Measurements from ENCODE around the gene ASPM.

The ASPM gene, protein sequence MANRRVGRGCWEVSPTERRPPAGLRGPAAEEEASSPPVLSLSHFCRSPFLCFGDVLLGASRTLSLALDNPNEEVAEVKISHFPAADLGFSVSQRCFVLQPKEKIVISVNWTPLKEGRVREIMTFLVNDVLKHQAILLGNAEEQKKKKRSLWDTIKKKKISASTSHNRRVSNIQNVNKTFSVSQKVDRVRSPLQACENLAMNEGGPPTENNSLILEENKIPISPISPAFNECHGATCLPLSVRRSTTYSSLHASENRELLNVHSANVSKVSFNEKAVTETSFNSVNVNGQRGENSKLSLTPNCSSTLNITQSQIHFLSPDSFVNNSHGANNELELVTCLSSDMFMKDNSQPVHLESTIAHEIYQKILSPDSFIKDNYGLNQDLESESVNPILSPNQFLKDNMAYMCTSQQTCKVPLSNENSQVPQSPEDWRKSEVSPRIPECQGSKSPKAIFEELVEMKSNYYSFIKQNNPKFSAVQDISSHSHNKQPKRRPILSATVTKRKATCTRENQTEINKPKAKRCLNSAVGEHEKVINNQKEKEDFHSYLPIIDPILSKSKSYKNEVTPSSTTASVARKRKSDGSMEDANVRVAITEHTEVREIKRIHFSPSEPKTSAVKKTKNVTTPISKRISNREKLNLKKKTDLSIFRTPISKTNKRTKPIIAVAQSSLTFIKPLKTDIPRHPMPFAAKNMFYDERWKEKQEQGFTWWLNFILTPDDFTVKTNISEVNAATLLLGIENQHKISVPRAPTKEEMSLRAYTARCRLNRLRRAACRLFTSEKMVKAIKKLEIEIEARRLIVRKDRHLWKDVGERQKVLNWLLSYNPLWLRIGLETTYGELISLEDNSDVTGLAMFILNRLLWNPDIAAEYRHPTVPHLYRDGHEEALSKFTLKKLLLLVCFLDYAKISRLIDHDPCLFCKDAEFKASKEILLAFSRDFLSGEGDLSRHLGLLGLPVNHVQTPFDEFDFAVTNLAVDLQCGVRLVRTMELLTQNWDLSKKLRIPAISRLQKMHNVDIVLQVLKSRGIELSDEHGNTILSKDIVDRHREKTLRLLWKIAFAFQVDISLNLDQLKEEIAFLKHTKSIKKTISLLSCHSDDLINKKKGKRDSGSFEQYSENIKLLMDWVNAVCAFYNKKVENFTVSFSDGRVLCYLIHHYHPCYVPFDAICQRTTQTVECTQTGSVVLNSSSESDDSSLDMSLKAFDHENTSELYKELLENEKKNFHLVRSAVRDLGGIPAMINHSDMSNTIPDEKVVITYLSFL (N-terminal part only)

DNA sequence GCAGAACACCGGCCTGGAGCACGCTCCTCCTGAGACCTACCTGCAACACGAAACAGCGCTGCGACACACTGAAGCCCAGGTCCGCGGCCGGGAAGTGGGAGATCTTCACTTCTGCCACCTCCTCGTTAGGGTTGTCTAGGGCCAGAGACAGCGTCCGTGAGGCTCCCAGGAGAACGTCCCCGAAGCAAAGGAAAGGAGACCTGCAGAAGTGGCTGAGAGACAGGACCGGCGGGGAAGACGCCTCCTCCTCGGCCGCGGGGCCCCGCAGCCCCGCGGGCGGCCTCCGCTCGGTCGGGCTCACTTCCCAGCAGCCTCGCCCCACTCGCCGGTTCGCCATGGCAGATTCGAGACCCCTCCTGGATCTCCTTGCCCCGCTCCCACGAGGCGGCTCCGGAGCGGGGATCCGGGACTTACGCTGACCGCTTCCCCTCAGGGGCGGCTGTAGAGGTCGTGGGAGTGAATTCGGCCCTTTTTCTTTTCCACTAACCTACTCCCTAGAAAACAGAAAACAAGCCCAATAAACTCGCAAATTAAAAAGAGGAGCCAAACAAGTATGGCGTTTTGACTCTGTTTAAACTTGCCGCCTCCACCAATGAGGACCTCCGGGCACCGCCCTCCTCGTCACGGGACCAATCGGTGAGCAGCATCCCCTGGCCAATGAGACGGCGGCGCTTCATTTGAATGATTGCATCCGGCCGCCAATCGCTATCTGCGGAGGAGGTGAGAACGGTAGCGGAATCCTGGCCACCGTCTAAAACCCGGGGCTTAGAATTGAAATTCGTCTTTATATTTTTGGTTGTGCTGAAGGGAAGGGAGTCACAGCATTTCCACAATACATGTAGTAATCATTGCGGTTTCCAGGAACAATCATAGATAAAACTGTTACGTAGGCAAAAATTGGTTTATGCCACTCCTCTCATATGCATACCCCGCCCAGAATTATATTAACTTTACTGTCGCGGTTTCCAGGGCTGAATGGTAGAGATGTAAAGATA is at the start of gene ASPM:
TSS of gene ASPM (minus strand) at position 569 of the 995 bp plus-strand sequence. CDS start at position 337, 232 bp downstream.
- Mint-ChIP-seq H3K4me1 (peaks cover 12% of the 10 kb centered on the region), H3K4me3 (peak within 1 kb of the TSS; percentile 88), H3K27ac (peak within 1 kb of the TSS; percentile 92), H3K36me3 (peaks cover 42% of the 10 kb centered on the region), H3K9me3 (no peaks in the 10 kb centered on the region)
- ATAC-seq (peak; percentile 99), DNase-seq (ENCODE audit: low spot score in 2 of 2) (peak; percentile 78 to 94)

DNA sequence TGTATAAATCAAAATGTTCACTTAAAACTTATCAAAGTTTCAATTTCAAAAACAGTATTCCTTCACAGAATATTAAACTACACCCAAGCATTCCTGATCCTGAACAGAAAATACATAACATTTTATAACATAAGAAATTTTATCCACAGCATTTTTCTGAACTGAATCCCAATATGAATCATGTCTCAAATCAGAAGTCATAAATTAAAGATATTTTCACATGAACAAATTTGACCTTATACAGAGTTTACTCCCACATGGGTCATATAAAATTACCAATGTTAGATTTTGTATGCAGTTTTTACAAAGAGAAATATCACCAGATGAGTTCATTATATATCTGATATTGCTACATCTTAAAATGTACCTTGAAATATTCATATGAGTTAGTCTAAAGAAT is 48.6 kb upstream of the ASPM start:
- ATAC-seq, result no peak
- Mint-ChIP-seq H3K9me3 (no peaks in the 10 kb centered on the region), H3K27ac (no peak overlapping the region), H3K36me3 (peaks cover 18% of the 10 kb centered on the region), H3K4me3 (no peak overlapping the region), H3K4me1 (peaks cover 40% of the 10 kb centered on the region)
- no peak for DNase-seq (ENCODE audit: low spot score in 2 of 2)

DNA sequence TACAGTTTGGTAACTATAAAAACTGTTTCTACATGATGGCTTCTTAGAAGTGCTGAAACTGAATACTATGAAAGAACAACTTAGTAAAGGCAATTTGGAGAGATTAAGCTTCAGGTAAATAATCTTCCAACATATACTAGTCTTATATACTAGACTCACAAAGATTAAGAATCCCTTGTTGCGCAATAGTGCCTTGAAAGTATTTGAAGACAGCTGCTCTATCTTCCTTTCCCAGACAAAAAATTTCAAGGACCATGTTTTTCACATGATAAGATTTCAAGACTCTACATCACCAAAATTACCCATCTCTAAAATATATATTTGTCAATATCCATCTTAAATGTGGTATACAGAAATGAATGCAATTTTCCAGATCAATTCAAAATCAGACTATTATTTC is 37.7 kb upstream of the ASPM start:
- no peak for DNase-seq (ENCODE audit: low spot score in 2 of 2)
- H3K27ac Mint-ChIP-seq, result no peak overlapping the region
- H3K9me3 Mint-ChIP-seq, result no peaks in the 10 kb centered on the region
- peaks cover 6% of the 10 kb centered on the region for H3K4me1 Mint-ChIP-seq
- ATAC-seq, result no peak
- H3K4me3 Mint-ChIP-seq, result no peak overlapping the region
- peaks cover 80% of the 10 kb centered on the region for H3K36me3 Mint-ChIP-seq

DNA sequence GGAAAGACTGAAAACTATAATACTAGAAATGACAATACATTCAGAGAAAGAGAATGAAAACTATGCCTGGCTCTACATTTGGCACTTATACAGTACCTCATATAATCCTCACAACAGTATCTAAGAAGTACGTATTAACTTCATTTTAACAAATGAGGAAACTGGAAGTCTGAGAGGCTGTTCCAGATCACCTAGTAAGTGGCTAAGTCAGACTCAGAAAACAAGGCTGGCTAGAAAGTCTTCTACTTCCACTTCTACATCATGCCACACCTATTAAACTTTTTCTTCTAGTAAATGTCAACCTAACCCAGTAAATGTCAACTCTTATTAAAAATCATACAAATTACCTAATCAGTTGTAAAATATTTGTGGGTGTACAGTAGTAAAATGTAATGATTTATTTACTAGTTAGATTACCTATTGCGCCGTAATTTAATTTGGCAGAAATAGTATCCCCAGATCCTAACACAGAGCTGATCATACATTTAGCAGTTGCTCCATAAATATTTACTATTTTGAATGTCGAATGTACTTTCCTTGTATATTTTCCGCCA is 36.8 kb upstream of the ASPM start:
- Mint-ChIP-seq H3K9me3 (no peaks in the 10 kb centered on the region), H3K4me1 (peaks cover 6% of the 10 kb centered on the region), H3K27ac (no peak overlapping the region), H3K36me3 (peaks cover 81% of the 10 kb centered on the region), H3K4me3 (no peak overlapping the region)
- DNase-seq (ENCODE audit: low spot score in 2 of 2), result no peak
- ATAC-seq, result no peak

DNA sequence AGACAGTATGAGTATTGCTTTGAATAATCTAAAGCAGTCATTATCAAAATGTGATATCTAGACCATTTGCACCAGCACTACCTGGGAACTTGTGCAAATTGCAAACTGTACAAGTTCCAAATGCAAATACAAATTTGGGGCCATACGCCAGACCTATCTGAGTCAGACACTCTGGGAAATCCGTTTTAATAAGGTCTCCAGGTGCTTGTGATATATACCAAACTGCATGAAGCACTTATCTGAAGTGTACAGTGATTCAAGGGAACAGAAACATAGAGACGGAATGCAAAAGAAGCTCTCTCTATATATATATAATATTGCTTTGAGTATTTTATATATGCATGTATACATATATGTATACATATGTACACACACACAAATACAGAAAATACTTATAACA is 36.2 kb upstream of the ASPM start:
- ATAC-seq, result no peak
- peaks cover 81% of the 10 kb centered on the region for H3K36me3 Mint-ChIP-seq
- no peak overlapping the region for H3K4me3 Mint-ChIP-seq
- H3K9me3 Mint-ChIP-seq, result no peaks in the 10 kb centered on the region
- H3K27ac Mint-ChIP-seq, result no peak overlapping the region
- H3K4me1 Mint-ChIP-seq, result peaks cover 6% of the 10 kb centered on the region
- no peak for DNase-seq (ENCODE audit: low spot score in 2 of 2)

DNA sequence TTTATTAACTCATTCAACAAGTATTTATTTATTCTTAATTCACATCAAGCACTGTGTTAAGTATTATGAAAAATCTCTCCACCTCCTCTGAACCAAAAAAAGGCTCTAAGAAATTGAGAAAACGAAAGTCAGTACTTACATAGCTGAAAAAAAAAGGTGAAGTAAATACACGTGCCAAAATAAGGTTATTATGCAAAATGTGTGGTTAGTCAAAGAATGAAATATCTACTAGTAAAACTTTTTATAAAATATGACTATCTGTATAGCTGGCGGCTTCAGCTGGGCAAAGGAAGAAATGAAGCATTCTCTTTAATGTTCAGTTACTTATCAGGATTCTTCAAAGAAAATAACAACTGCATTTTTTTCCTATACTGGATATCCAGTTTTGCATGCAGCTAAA is 35.5 kb upstream of the ASPM start:
- no peak for ATAC-seq

DNA sequence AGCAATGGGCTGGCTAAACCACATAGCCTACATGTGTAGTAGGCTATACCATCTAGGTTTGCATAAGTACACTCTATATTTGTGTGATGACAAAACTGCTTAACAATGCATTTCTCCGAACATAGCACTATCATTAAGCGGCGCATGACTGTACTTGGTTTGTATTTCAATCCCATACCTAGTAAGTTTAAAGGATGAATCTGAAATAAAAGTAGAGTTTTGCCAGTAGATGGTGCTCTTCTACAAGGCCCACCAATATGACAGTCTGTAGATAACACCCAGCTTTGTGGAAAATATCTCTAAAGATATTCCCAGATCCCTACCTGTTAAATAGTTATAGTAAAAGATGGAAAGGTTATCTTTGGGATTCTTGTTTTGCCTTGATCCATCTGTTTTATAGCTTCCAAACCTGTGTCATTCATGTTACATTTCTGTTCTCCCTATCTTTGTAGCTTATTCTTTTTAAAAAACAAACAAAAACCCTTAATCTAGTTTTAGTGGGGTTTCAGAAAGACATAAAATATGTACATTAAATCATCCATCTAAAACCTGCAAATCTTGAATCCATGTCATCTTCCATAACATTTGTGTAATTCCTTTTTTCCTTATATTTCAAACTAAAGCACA is 33.9 kb upstream of the ASPM start:
- ATAC-seq (peak; percentile 55), DNase-seq (ENCODE audit: low spot score in 2 of 2) (no peak)
- Mint-ChIP-seq H3K4me1 (peaks cover 2% of the 10 kb centered on the region), H3K4me3 (no peak overlapping the region), H3K9me3 (no peaks in the 10 kb centered on the region), H3K36me3 (peaks cover 81% of the 10 kb centered on the region), H3K27ac (no peak overlapping the region)

More for the DNA sequence above, 35.5 kb upstream of the ASPM start:
- no peak overlapping the region for H3K4me3 Mint-ChIP-seq
- no peaks in the 10 kb centered on the region for H3K9me3 Mint-ChIP-seq
- H3K27ac Mint-ChIP-seq, result no peak overlapping the region
- peaks cover 6% of the 10 kb centered on the region for H3K4me1 Mint-ChIP-seq
- peaks cover 81% of the 10 kb centered on the region for H3K36me3 Mint-ChIP-seq
- DNase-seq (ENCODE audit: low spot score in 2 of 2), result no peak

DNA sequence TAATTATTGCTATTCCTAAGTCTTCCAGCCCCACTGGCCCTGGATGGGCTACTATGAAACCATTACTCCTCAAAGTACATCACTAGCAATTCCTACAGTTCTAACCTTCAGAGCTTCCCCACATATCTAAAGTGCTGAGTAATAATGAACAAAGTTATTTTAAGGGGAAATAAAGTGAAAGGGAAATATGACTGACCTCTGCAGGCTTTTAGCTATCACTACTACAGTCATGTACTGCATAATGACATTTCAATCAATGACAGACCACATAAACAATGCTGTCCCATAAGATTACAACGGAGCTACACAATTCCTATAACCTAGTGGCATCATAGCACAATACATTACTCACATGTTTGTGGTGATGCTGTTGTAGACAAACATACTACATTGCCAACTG is 32.5 kb upstream of the ASPM start:
- no peak overlapping the region for H3K4me3 Mint-ChIP-seq
- H3K27ac Mint-ChIP-seq, result no peak overlapping the region
- DNase-seq (ENCODE audit: low spot score in 2 of 2) (no peak), ATAC-seq (no peak)
- peaks cover 85% of the 10 kb centered on the region for H3K36me3 Mint-ChIP-seq
- no peaks in the 10 kb centered on the region for H3K9me3 Mint-ChIP-seq
- no peaks in the 10 kb centered on the region for H3K4me1 Mint-ChIP-seq

DNA sequence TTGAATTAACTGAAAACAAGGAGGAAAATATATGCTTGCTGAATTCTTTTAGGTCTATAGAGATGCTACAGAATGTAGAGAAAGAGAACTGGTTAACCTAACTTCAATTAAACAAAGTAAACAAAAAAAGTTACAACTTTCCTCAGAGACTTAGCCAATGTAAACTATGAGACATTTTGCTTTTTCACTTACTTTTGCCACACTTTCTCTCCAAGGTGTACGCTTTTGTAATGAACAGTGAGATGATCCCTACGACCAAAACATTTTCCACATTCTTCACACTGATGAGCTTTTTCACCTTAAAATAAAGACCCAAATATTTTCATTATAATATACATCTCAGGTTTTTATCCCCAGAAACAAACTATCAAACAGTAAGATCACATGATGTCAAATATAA is 28.3 kb upstream of the ASPM start:
- Mint-ChIP-seq H3K9me3 (no peaks in the 10 kb centered on the region), H3K4me3 (no peak overlapping the region), H3K4me1 (no peaks in the 10 kb centered on the region), H3K27ac (no peak overlapping the region), H3K36me3 (peaks cover 90% of the 10 kb centered on the region)
- DNase-seq (ENCODE audit: low spot score in 2 of 2) (no peak), ATAC-seq (no peak)

DNA sequence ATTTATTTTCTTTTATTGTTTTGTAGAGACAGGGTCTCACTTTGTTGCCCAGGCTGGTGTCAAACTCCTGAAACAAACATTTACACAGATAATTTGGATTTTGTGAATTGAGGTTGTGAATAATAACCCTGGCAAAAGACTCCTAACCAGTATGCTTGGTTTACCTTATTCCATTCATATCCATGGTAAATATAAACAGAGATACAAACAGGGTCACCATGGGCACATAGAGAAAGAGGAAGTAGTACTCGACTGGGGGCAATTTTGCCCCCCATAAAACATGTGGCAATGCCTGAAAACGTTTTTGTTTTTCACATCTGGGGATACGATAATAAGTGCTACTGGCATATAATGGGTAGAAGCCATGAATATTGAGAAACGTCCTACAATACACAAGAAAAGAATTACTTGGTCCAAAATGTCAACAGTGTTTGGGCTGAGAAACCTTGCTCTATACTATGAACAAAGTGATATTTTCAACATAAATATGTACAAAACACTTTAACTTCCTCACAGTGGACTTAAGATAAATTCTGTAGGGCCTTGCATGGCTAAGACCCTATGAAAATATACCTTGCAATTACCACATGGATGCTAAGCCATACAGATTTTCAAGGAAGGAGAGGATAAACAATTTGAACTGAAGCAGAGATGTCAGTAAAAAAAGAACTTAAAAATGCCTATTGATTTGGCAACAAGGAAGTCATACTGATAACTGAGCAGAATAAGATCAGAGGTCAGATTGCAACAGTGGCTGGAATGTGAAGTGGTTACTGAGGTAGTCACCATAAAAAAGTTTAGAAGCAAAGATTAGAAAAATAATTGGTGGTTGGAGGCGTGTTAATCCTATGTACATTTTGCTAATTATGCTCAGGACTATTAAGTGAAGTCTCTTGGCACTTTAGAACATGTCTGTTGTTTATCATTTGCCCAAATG is 27.4 kb upstream of the ASPM start:
- ATAC-seq, result no peak
- Mint-ChIP-seq H3K4me1 (no peaks in the 10 kb centered on the region), H3K27ac (no peak overlapping the region), H3K9me3 (no peaks in the 10 kb centered on the region), H3K4me3 (no peak overlapping the region), H3K36me3 (peaks cover 93% of the 10 kb centered on the region)
- no peak for DNase-seq (ENCODE audit: low spot score in 2 of 2)

DNA sequence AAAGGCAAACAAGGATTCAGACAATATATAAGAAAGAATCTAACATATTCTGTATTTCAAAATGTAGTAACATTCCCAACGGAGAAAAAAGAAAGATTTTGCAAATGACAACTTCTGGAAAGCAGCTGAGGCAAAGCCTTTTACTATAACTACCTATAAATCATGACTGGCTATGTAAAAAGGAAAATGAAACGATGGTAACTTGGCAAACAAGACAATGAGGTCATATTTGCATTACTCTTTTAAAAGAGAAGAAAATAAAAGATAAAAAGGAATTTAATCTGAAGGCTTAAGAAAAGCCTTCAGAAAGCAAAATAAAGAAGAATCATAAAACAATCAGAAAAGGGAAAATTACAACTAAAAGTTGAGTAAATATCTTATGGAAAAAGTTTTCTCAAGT is 25.1 kb upstream of the ASPM start:
- Mint-ChIP-seq H3K27ac (peak overlapping the region; percentile 26), H3K36me3 (peaks cover 93% of the 10 kb centered on the region)

DNA sequence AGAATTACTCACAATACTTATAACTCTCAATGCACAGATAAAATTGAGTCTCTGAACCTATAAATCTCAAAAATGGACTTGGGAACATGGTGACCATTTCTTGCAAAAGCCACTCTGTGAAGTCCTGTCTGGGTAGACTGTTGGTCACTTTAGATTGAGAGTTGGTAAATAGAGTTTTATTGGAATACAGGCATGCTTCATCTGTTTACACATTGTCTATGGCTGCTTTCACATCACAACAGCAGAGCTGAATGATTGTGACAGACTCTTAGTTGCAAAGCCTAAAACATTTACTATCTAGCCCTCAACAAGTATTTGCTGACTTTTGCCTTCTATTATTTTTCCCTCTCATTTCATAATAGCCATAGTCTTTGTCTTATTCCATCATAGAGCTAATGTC is 24.1 kb upstream of the ASPM start:
- peaks cover 93% of the 10 kb centered on the region for H3K36me3 Mint-ChIP-seq
- DNase-seq (ENCODE audit: low spot score in 2 of 2) (no peak), ATAC-seq (no peak)
- no peaks in the 10 kb centered on the region for H3K9me3 Mint-ChIP-seq
- no peak overlapping the region for H3K27ac Mint-ChIP-seq
- no peaks in the 10 kb centered on the region for H3K4me1 Mint-ChIP-seq
- H3K4me3 Mint-ChIP-seq, result no peak overlapping the region

More for the DNA sequence above, 25.1 kb upstream of the ASPM start:
- Mint-ChIP-seq H3K9me3 (no peaks in the 10 kb centered on the region), H3K4me3 (no peak overlapping the region), H3K4me1 (no peaks in the 10 kb centered on the region)
- DNase-seq (ENCODE audit: low spot score in 2 of 2), result no peak
- no peak for ATAC-seq

DNA sequence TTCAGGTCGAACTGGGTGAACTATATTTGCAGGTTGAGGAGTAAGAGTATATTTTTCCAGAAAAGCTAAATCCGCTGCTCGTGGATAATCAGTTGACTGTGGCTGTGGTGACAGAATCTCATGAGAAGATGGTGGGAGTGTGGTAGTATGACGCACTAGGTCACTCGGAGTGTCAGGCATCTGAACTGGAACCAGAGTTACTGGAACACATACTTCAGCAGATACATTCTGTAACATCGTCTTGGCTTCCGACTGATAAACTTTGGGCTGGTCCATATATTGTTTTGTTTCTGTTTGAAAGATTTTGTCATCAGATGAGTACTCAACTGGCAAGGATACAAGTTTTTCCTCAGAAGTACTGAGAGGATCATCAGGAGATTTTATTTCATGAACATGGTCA is 13.0 kb upstream of the ASPM start:
- no peaks in the 10 kb centered on the region for H3K9me3 Mint-ChIP-seq
- no peak overlapping the region for H3K4me3 Mint-ChIP-seq
- H3K36me3 Mint-ChIP-seq, result peaks cover 18% of the 10 kb centered on the region
- ATAC-seq (no peak), DNase-seq (ENCODE audit: low spot score in 2 of 2) (no peak)
- no peaks in the 10 kb centered on the region for H3K4me1 Mint-ChIP-seq
- H3K27ac Mint-ChIP-seq, result no peak overlapping the region

All from stimulated activated effector memory CD8-positive, alpha-beta T cell treated with anti-CD3 and anti-CD28 coated beads, Interleukin-12 subunit alpha, Interleukin-12 subunit beta, amount 100 ng/mL, for 72 hours (primary cell).